H9 (cell line): ENCODE data around the gene GLI2. TPM values are rescaled to one million over a fixed set of nuclear protein-coding genes. Genes with fewer than 3 reads are reported as not detected.

Source experiments
- DNase-seq: peaks from one replicate; pipeline ENCODE4 v3.0.0-alpha.2; 2017
- H2AFZ ChIP-seq: one replicate; pipeline ENCODE4 v1.6.1; 2013; ENCODE audit warnings: mild to moderate bottlenecking, low read length, control low read depth, moderate library complexity
- H2AK5ac ChIP-seq: 2 replicates; pipeline ENCODE4 v1.6.1; 2013; ENCODE audit warnings: low read length, control low read depth, mixed read lengths; ENCODE audit not compliant: insufficient read length
- H2BK120ac ChIP-seq: one replicate; pipeline ENCODE4 v1.6.1; 2013; ENCODE audit warnings: low read depth, mild to moderate bottlenecking, low read length, control low read depth, inconsistent platforms; ENCODE audit not compliant: poor library complexity, severe bottlenecking
- H2BK12ac ChIP-seq: 2 replicates; pipeline ENCODE4 v1.6.1; 2013; ENCODE audit warnings: low read length, control low read depth, mixed read lengths, low read depth; ENCODE audit not compliant: insufficient read length
- H2BK15ac ChIP-seq: 2 replicates; pipeline ENCODE4 v1.6.1; 2013; ENCODE audit warnings: low read depth, low read length, control low read depth
- H2BK20ac ChIP-seq: one replicate; pipeline ENCODE4 v1.6.1; 2013; ENCODE audit warnings: low read depth, mild to moderate bottlenecking, low read length, control low read depth, inconsistent platforms; ENCODE audit not compliant: poor library complexity, severe bottlenecking
- H2BK5ac ChIP-seq: 2 replicates; pipeline ENCODE4 v1.6.1; 2013; ENCODE audit warnings: low read length, control low read depth, mixed read lengths; ENCODE audit not compliant: insufficient read length
- H3K14ac ChIP-seq: 2 replicates; pipeline ENCODE4 v1.6.1; 2013; ENCODE audit warnings: low read length, control low read depth; ENCODE audit not compliant: insufficient read depth
- H3K18ac ChIP-seq: 2 replicates; pipeline ENCODE4 v1.6.1; 2013; ENCODE audit warnings: low read depth, mild to moderate bottlenecking, mixed read lengths, low read length, control low read depth; ENCODE audit not compliant: insufficient read length
- H3K23ac ChIP-seq: 2 replicates; pipeline ENCODE4 v1.6.1; 2013; ENCODE audit warnings: low read length, control low read depth, mixed read lengths, low read depth; ENCODE audit not compliant: insufficient read length
- H3K23me2 ChIP-seq: 2 replicates; pipeline ENCODE4 v1.6.1; 2013; ENCODE audit warnings: low read depth, mild to moderate bottlenecking, mixed read lengths, low read length, control low read depth; ENCODE audit not compliant: insufficient read length, poor library complexity, severe bottlenecking
- H3K27ac ChIP-seq: 2 replicates; pipeline ENCODE4 v1.5.1; 2013; ENCODE audit warnings: low read length, control low read depth, mixed read lengths, low read depth; ENCODE audit not compliant: insufficient read length
- H3K27me3 ChIP-seq: 2 replicates; pipeline ENCODE4 v1.6.1; 2013; ENCODE audit warnings: low read length, control low read depth, inconsistent platforms; ENCODE audit not compliant: insufficient read depth
- H3K4ac ChIP-seq: 2 replicates; pipeline ENCODE4 v1.6.1; 2013; ENCODE audit warnings: low read depth, mild to moderate bottlenecking, control low read depth, inconsistent platforms, low read length, moderate library complexity
- H3K4me1 ChIP-seq: 2 replicates; pipeline ENCODE4 v1.6.1; 2013; ENCODE audit warnings: low read length, control low read depth, inconsistent platforms; ENCODE audit not compliant: insufficient read depth
- H3K4me2 ChIP-seq: 2 replicates; pipeline ENCODE4 v1.6.1; 2013; ENCODE audit warnings: low read length, control low read depth, mixed read lengths; ENCODE audit not compliant: insufficient read length, insufficient read depth
- H3K56ac ChIP-seq: 2 replicates; pipeline ENCODE4 v1.6.1; 2013; ENCODE audit warnings: low read depth, mild to moderate bottlenecking, mixed read lengths, low read length, control low read depth; ENCODE audit not compliant: insufficient read length
- H3K79me1 ChIP-seq: 2 replicates; pipeline ENCODE4 v1.6.1; 2013; ENCODE audit warnings: low read depth, mild to moderate bottlenecking, moderate library complexity, low read length, control low read depth, inconsistent platforms; ENCODE audit not compliant: insufficient read depth, poor library complexity, severe bottlenecking
- H3K79me2 ChIP-seq: 2 replicates; pipeline ENCODE4 v1.6.1; 2013; ENCODE audit warnings: low read length, control low read depth, inconsistent platforms; ENCODE audit not compliant: insufficient read depth
- H3K9ac ChIP-seq: 2 replicates; pipeline ENCODE4 v1.6.1; 2013; ENCODE audit warnings: low read length, control low read depth, mixed read lengths; ENCODE audit not compliant: insufficient read length; ENCODE audit errors: extremely low read depth
- H3K9me3 ChIP-seq: one replicate; pipeline ENCODE4 v1.6.1; 2013; ENCODE audit warnings: low read depth, low read length, inconsistent platforms; ENCODE audit not compliant: control insufficient read depth
- H3T11ph ChIP-seq: one replicate; pipeline ENCODE4 v1.6.1; 2013; ENCODE audit warnings: mild to moderate bottlenecking, low read length, control low read depth, inconsistent platforms
- H4K20me1 ChIP-seq: one replicate; pipeline ENCODE4 v1.6.1; 2013; ENCODE audit not compliant: control insufficient read depth, insufficient read length, insufficient read depth
- H4K5ac ChIP-seq: 2 replicates; pipeline ENCODE4 v1.6.1; 2013; ENCODE audit warnings: low read depth, mild to moderate bottlenecking, mixed read lengths, low read length, control low read depth; ENCODE audit not compliant: insufficient read length
- H4K8ac ChIP-seq: replicated peaks from 2 replicates; pipeline ENCODE4 v1.6.1; 2013; ENCODE audit warnings: low read length, control low read depth, mixed read lengths, low read depth; ENCODE audit not compliant: insufficient read length
- H4K91ac ChIP-seq: 2 replicates; pipeline ENCODE4 v1.6.1; 2013; ENCODE audit warnings: low read depth, mild to moderate bottlenecking, moderate library complexity, mixed read lengths, low read length, control low read depth; ENCODE audit not compliant: insufficient read length
- H3K27ac Mint-ChIP-seq, 3 experiments: 2 replicates in 2 of 3; 3 replicates in 1 of 3; pipeline ENCODE4 v1.8.0; 2020 to 2021; ENCODE audit warnings: mixed read lengths in 3 of 3, mild to moderate bottlenecking in 1 of 3, moderate library complexity in 1 of 3
- H3K27me3 Mint-ChIP-seq: 2 replicates; pipeline ENCODE4 v1.8.0; 2021; ENCODE audit warnings: low read depth, mild to moderate bottlenecking, moderate library complexity, mixed read lengths
- H3K36me3 Mint-ChIP-seq, 3 experiments: 2 replicates in 2 of 3; 3 replicates in 1 of 3; pipeline ENCODE4 v1.8.0; 2020 to 2021; ENCODE audit warnings: low read depth in 3 of 3, mixed read lengths in 3 of 3; ENCODE audit not compliant: insufficient read depth in 1 of 3
- H3K4me1 Mint-ChIP-seq, 2 experiments: 2 replicates each; pipeline ENCODE4 v1.8.0; 2020; ENCODE audit warnings: mixed read lengths in 2 of 2
- H3K4me3 Mint-ChIP-seq, 2 experiments: 2 replicates in 1 of 2; 3 replicates in 1 of 2; pipeline ENCODE4 v1.8.0; 2020 to 2021; ENCODE audit warnings: mild to moderate bottlenecking in 2 of 2, mixed read lengths in 2 of 2, moderate library complexity in 1 of 2
- H3K9me3 Mint-ChIP-seq, 2 experiments: 2 replicates in 1 of 2; 3 replicates in 1 of 2; pipeline ENCODE4 v1.8.0; 2020; ENCODE audit warnings: mild to moderate bottlenecking in 2 of 2, mixed read lengths in 2 of 2, moderate library complexity in 1 of 2
- CTCF ChIP-seq: fragments of 200-600 bp; sonication (generic); conservative IDR thresholded peaks from 3 replicates; pipeline ENCODE4 v1.8.0; 2021; ENCODE audit warnings: antibody characterized with exemption, mild to moderate bottlenecking
- WGBS: extraction: QIAGEN DNeasy Blood & Tissue Kit; methylation state at CpG from one replicate; pipeline ENCODE4 v1.1.7; 2013; ENCODE audit warnings: missing lambda C conversion rate, low lambda C conversion rate, mixed read lengths; ENCODE audit not compliant: insufficient read length; ENCODE audit errors: extremely low coverage; 5-methylcytosine and 5-hydroxymethylcytosine counted together
- total RNA-seq: library from RNA; stranded (reverse); gene quantifications from 2 replicates; pipeline ENCODE4 v1.2.1, GENCODE V29; 2021

GLI2 gene
- total RNA-seq, 1 experiment from 2014 or later, result 56.7 TPM

GRCh38 chr2:120704696-120705095 lies 31.0 kb upstream of the GLI2 start:
- Histone ChIP-seq H4K20me1 (no peaks in the 10 kb centered on the region), H2BK15ac (no peak overlapping the region), H3K79me2 (no peaks in the 10 kb centered on the region), H3K18ac (no peak overlapping the region), H3K9ac (no peak overlapping the region), H3K4me1 (peaks cover 2% of the 10 kb centered on the region; the same call in 1 of the 2 replicates), H4K5ac (no peak overlapping the region), H3K14ac (no peak overlapping the region), H3K56ac (no peak overlapping the region), H3K79me1 (no peaks in the 10 kb centered on the region), H2BK120ac (no peak overlapping the region), H2AK5ac (no peak overlapping the region), H4K8ac (no peak overlapping the region), H3K27ac (no peak overlapping the region), H2BK5ac (no peak overlapping the region), H3T11ph (no peak overlapping the region), H3K23me2 (no peaks in the 10 kb centered on the region), H3K23ac (no peak overlapping the region), H3K4ac (no peak overlapping the region), H2AFZ (no peak overlapping the region), H3K4me2 (no peak overlapping the region), H4K91ac (no peak overlapping the region), H3K9me3 (no peaks in the 10 kb centered on the region), H2BK12ac (no peak overlapping the region), H3K27me3 (no peaks in the 10 kb centered on the region; the same call in 1 of the 2 replicates), H2BK20ac (no peak overlapping the region)
- DNase-seq, result no peak
- Mint-ChIP-seq H3K36me3 (no peaks in the 10 kb centered on the region; a peak in 2 of 7 replicates), H3K4me1 (peaks cover 88 to 89% of the 10 kb centered on the region in 2 experiments), H3K27me3 (peaks cover 60% of the 10 kb centered on the region), H3K4me3 (no peak overlapping the region), H3K9me3 (no peaks in the 10 kb centered on the region; a peak in 1 of 5 replicates), H3K27ac (no peak overlapping the region)
- TF ChIP-seq CTCF, result no peak
- WGBS, result no CpG with 5 or more reads among the region's 2 CpGs
